Esophagus muscularis mucosa (tissue), 4 donors: ENCODE data around the gene TMEM219.

Experiments used
- EP300 ChIP-seq: sonication (generic); formaldehyde crosslinking; IDR thresholded peaks from one replicate; pipeline ENCODE4 v1.6.1; 2017; ENCODE audit warnings: antibody characterized with exemption
- POLR2A ChIP-seq: fragments of 450-650 bp; IDR thresholded peaks from one replicate; pipeline ENCODE4 v1.6.1; 2017; ENCODE audit warnings: antibody characterized with exemption, moderate library complexity, mild to moderate bottlenecking, low read depth
- POLR2AphosphoS5 ChIP-seq, 2 donors: sonication (generic); formaldehyde crosslinking; IDR thresholded peaks; one replicate each; pipeline ENCODE4 v1.6.1; 2017; ENCODE audit warnings: antibody characterized with exemption in 2 of 2
- TF ChIP-seq, protein P1 (sequence below), 3 experiments: fragments of 200-600 bp in 2 of 3; fragments of 450-650 bp in 1 of 3; sonication (generic) in 2 of 3; IDR thresholded peaks; one replicate each; pipeline ENCODE4 v1.5.1; 2017 to 2019; ENCODE audit warnings: antibody characterized with exemption in 3 of 3, mild to moderate bottlenecking in 2 of 3, moderate library complexity in 1 of 3

DNA sequence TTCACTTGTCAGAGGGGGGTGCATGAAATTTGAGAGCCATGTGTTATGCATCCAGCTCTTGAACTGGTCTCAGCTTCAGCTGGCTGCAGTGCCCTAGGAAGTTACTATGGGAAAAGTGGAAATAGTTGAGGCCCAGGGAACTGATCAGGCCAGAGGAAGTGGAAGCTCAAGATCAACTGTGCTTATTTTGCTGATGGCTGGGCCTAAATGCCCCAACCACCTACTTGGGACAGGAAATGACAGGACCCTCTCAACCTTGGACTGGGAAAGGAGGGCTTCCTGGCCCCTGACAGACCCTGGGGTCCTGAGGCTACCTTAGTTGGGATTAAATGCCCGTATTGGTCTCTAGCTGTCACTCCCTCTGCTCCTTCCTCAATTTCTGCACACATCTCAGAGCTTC lies 10.6 kb downstream of the TMEM219 start:
- TF ChIP-seq, protein P1, sequence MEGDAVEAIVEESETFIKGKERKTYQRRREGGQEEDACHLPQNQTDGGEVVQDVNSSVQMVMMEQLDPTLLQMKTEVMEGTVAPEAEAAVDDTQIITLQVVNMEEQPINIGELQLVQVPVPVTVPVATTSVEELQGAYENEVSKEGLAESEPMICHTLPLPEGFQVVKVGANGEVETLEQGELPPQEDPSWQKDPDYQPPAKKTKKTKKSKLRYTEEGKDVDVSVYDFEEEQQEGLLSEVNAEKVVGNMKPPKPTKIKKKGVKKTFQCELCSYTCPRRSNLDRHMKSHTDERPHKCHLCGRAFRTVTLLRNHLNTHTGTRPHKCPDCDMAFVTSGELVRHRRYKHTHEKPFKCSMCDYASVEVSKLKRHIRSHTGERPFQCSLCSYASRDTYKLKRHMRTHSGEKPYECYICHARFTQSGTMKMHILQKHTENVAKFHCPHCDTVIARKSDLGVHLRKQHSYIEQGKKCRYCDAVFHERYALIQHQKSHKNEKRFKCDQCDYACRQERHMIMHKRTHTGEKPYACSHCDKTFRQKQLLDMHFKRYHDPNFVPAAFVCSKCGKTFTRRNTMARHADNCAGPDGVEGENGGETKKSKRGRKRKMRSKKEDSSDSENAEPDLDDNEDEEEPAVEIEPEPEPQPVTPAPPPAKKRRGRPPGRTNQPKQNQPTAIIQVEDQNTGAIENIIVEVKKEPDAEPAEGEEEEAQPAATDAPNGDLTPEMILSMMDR (IDR thresholded peaks at IDR 0.05): no peak
- TF ChIP-seq POLR2A (no peak), POLR2AphosphoS5 (IDR thresholded peaks at IDR 0.05) (no peak), EP300 (no peak)
